HEK293 (cell line): ENCODE measurements around the gene ELOVL7.

ENCODE experiments used
- CTCF ChIA-PET: fragments of 350-600 bp; formaldehyde crosslinking; extraction: SDS; loops from one replicate; lab custom pipeline; 2021; ENCODE audit warnings: antibody characterized with exemption; lab: Yijun Ruan, JAX
- POLR2A ChIA-PET: fragments of 300-600 bp; formaldehyde crosslinking; extraction: SDS; loops from one replicate; lab custom pipeline; 2020; ENCODE audit warnings: antibody characterized with exemption, inconsistent platforms; lab: Yijun Ruan, JAX
- H3K27ac ChIP-seq: fragments of 200-500 bp; sonication (Bioruptor generic); 2 replicates; pipeline ENCODE4 v1.5.1; 2014; ENCODE audit warnings: low read depth, low read length, control low read depth, inconsistent platforms; ENCODE audit errors: extremely low read depth
- H3K36me3 ChIP-seq, 2 experiments: fragments of 200-500 bp in 1 of 2; sonication (Bioruptor generic) in 1 of 2; 1 replicate in 1 of 2; 2 replicates in 1 of 2; pipeline ENCODE4 v1.5.1; 2014 to 2017; ENCODE audit warnings: inconsistent platforms in 2 of 2, low read length in 2 of 2; ENCODE audit not compliant: control insufficient read depth in 2 of 2, insufficient read depth in 1 of 2
- H3K4me1 ChIP-seq: fragments of 200-500 bp; sonication (Bioruptor generic); 2 replicates; pipeline ENCODE4 v1.5.1; 2014; ENCODE audit warnings: mild to moderate bottlenecking, low read length, inconsistent platforms; ENCODE audit not compliant: control insufficient read depth, insufficient read depth
- H3K4me3 ChIP-seq: 2 replicates; pipeline ENCODE4 v1.5.1; 2011; ENCODE audit warnings: low read depth, mild to moderate bottlenecking, control low read depth, low read length, moderate library complexity
- H3K9me3 ChIP-seq: fragments of 200-500 bp; sonication (Bioruptor generic); 2 replicates; pipeline ENCODE4 v1.5.1; 2014; ENCODE audit warnings: low read depth, low read length, inconsistent platforms; ENCODE audit not compliant: control insufficient read depth, insufficient read depth
- GLIS2 ChIP-seq: fragments of 450-650 bp; formaldehyde crosslinking; IDR thresholded peaks from 2 replicates; pipeline ENCODE4 v1.5.1; 2016; ENCODE audit warnings: missing biosample characterization, missing genetic modification characterization
- HOXD13 ChIP-seq: sonication (generic); formaldehyde crosslinking; IDR thresholded peaks from 2 replicates; pipeline ENCODE4 v1.8.0; 2022; ENCODE audit warnings: missing genetic modification reagents, borderline replicate concordance
- KLF10 ChIP-seq: fragments of 450-650 bp; IDR thresholded peaks from 2 replicates; pipeline ENCODE4 v1.5.1; 2018; ENCODE audit warnings: missing biosample characterization, mild to moderate bottlenecking, missing genetic modification characterization
- KLF7 ChIP-seq: fragments of 450-650 bp; formaldehyde crosslinking; IDR thresholded peaks from 2 replicates; pipeline ENCODE4 v1.5.1; 2016; ENCODE audit warnings: missing biosample characterization, missing genetic modification characterization, borderline replicate concordance
- ZBTB20 ChIP-seq: fragments of 450-650 bp; formaldehyde crosslinking; IDR thresholded peaks from 2 replicates; pipeline ENCODE4 v1.5.1; 2016; ENCODE audit warnings: missing biosample characterization, missing genetic modification characterization
- ZBTB21 ChIP-seq: fragments of 450-650 bp; formaldehyde crosslinking; IDR thresholded peaks from 2 replicates; pipeline ENCODE4 v1.5.1; 2017; ENCODE audit warnings: missing biosample characterization, missing genetic modification characterization
- ZFP69B ChIP-seq: fragments of 450-650 bp; formaldehyde crosslinking; IDR thresholded peaks from 2 replicates; pipeline ENCODE4 v1.5.1; 2016; ENCODE audit warnings: missing biosample characterization, missing genetic modification characterization
- ZNF174 ChIP-seq: fragments of 450-650 bp; formaldehyde crosslinking; IDR thresholded peaks from 2 replicates; pipeline ENCODE4 v1.5.0; 2017; ENCODE audit warnings: missing biosample characterization, mild to moderate bottlenecking, missing genetic modification characterization
- ZNF175 ChIP-seq: fragments of 450-650 bp; formaldehyde crosslinking; IDR thresholded peaks from 2 replicates; pipeline ENCODE4 v1.5.1; 2016; ENCODE audit warnings: missing biosample characterization, missing genetic modification characterization
- ZNF221 ChIP-seq: fragments of 450-650 bp; formaldehyde crosslinking; IDR thresholded peaks from 2 replicates; pipeline ENCODE4 v1.5.1; 2017; ENCODE audit warnings: missing biosample characterization, missing genetic modification characterization, borderline replicate concordance
- ZNF362 ChIP-seq: fragments of 450-650 bp; formaldehyde crosslinking; IDR thresholded peaks from 2 replicates; pipeline ENCODE4 v1.5.1; 2016; ENCODE audit warnings: missing biosample characterization, missing genetic modification characterization
- ZNF48 ChIP-seq: fragments of 450-650 bp; formaldehyde crosslinking; IDR thresholded peaks from 2 replicates; pipeline ENCODE4 v1.5.1; 2016; ENCODE audit warnings: missing biosample characterization, missing genetic modification characterization
- ZNF76 ChIP-seq: fragments of 450-650 bp; formaldehyde crosslinking; IDR thresholded peaks from 2 replicates; pipeline ENCODE4; 2016; ENCODE audit warnings: low read depth, missing biosample characterization, missing genetic modification characterization, borderline replicate concordance
- ZNF792 ChIP-seq: fragments of 450-650 bp; formaldehyde crosslinking; IDR thresholded peaks from 2 replicates; pipeline ENCODE4 v1.5.1; 2016; ENCODE audit warnings: missing biosample characterization, missing genetic modification characterization
- ZNF843 ChIP-seq: fragments of 450-650 bp; formaldehyde crosslinking; IDR thresholded peaks from 2 replicates; pipeline ENCODE4 v1.5.1; 2016; ENCODE audit warnings: missing biosample characterization, missing genetic modification characterization
- ZSCAN18 ChIP-seq: fragments of 450-650 bp; formaldehyde crosslinking; IDR thresholded peaks from 2 replicates; pipeline ENCODE4 v1.5.1; 2016; ENCODE audit warnings: missing biosample characterization, missing genetic modification characterization
- ZXDB ChIP-seq: fragments of 450-650 bp; formaldehyde crosslinking; IDR thresholded peaks from 2 replicates; pipeline ENCODE4 v1.5.1; 2016; ENCODE audit warnings: missing biosample characterization, missing genetic modification characterization
- TF ChIP-seq, protein P1 (sequence below): fragments of 450-650 bp; formaldehyde crosslinking; IDR thresholded peaks from 2 replicates; pipeline ENCODE4 v1.5.1; 2016; ENCODE audit warnings: missing biosample characterization, missing genetic modification characterization
- TF ChIP-seq, protein P2 (sequence below): fragments of 450-650 bp; formaldehyde crosslinking; IDR thresholded peaks from 2 replicates; pipeline ENCODE4 v1.5.1; 2016; ENCODE audit warnings: missing biosample characterization, missing genetic modification characterization

Gene ELOVL7

DNA sequence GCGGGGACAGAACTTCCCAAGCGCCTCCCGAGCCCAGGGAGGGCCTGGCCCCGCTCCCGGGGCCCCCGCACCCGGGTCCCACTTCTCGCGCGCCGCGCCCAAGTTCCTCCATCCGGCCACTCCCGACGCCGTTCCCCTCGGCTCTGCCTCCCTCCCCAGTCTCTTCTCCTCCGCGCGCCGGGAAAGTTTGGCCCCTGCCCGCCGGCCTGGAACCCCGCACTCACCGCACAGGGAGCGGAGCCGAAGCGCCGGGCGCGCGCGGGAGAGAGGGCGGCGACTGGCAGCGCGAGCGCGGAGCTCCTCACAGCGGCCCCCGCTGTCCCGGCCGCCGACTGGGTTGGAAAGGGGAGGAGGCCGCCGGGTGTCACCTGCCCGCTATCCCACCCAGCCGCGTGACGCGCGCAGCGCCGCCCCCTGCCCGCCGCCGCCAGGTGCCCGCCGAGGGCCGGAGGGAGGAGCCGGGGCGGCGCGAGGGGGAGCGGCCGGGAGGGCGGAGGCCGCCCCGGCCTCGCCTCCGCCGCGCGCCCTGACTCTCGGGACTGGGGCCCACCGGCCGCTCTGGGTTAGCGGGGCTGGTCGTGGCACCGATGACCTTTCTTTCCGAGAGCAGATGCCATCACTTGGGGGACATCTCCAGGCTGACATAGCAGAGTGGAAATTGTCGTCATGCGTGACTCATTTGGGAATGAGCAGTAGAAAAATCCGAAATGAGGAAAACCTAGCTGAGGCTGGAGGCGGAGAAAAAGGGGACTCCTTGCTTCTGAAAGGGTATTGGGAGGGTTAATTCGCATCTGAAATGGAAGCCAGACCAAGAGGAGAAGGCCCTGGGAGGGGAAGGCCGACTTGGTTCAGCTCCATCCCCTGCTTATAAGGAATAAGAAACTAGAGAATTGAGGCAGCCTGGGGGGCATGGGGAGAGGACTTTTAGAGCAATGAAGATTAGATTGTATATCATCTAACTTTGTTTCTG, at the start of gene ELOVL7 (continued):
- TF ChIP-seq, protein P1, sequence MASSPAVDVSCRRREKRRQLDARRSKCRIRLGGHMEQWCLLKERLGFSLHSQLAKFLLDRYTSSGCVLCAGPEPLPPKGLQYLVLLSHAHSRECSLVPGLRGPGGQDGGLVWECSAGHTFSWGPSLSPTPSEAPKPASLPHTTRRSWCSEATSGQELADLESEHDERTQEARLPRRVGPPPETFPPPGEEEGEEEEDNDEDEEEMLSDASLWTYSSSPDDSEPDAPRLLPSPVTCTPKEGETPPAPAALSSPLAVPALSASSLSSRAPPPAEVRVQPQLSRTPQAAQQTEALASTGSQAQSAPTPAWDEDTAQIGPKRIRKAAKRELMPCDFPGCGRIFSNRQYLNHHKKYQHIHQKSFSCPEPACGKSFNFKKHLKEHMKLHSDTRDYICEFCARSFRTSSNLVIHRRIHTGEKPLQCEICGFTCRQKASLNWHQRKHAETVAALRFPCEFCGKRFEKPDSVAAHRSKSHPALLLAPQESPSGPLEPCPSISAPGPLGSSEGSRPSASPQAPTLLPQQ (tag by site-specific recombination): peak; percentile 99
- TF ChIP-seq ZNF76 (tag by site-specific recombination): no peak
- TF ChIP-seq KLF7 (tag by site-specific recombination): 0 out of 2 replicates have a peak, but pooled peaks have one; percentile 16
- peak; percentile 65 for TF ChIP-seq GLIS2 (tag by site-specific recombination)
- TF ChIP-seq KLF10: 0 out of 2 replicates have a peak, but pooled peaks have one; percentile 24
- no peak for TF ChIP-seq ZNF843 (tag by site-specific recombination)
- no peak for TF ChIP-seq ZNF221 (tag by site-specific recombination)
- TF ChIP-seq ZNF175 (tag by site-specific recombination): no peak
- peak; percentile 99 for TF ChIP-seq ZFP69B (tag by site-specific recombination)
- TF ChIP-seq HOXD13 (CRISPR knock-in tag): no peak
- no peak for TF ChIP-seq ZSCAN18 (tag by site-specific recombination)
- peak; percentile 95 for TF ChIP-seq ZXDB (tag by site-specific recombination)
- no peak for TF ChIP-seq ZNF362
- peak; percentile 99 for TF ChIP-seq ZBTB20 (tag by site-specific recombination)
- TF ChIP-seq, protein P2, sequence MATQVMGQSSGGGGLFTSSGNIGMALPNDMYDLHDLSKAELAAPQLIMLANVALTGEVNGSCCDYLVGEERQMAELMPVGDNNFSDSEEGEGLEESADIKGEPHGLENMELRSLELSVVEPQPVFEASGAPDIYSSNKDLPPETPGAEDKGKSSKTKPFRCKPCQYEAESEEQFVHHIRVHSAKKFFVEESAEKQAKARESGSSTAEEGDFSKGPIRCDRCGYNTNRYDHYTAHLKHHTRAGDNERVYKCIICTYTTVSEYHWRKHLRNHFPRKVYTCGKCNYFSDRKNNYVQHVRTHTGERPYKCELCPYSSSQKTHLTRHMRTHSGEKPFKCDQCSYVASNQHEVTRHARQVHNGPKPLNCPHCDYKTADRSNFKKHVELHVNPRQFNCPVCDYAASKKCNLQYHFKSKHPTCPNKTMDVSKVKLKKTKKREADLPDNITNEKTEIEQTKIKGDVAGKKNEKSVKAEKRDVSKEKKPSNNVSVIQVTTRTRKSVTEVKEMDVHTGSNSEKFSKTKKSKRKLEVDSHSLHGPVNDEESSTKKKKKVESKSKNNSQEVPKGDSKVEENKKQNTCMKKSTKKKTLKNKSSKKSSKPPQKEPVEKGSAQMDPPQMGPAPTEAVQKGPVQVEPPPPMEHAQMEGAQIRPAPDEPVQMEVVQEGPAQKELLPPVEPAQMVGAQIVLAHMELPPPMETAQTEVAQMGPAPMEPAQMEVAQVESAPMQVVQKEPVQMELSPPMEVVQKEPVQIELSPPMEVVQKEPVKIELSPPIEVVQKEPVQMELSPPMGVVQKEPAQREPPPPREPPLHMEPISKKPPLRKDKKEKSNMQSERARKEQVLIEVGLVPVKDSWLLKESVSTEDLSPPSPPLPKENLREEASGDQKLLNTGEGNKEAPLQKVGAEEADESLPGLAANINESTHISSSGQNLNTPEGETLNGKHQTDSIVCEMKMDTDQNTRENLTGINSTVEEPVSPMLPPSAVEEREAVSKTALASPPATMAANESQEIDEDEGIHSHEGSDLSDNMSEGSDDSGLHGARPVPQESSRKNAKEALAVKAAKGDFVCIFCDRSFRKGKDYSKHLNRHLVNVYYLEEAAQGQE: no peak
- TF ChIP-seq ZBTB21: peak; percentile 95

- Histone ChIP-seq H3K4me1 (no peaks in the 10 kb centered on the region), H3K36me3 (peaks cover 8 to 38% of the 10 kb centered on the region in 2 experiments), H3K4me3 (no peak overlapping the region), H3K9me3 (no peaks in the 10 kb centered on the region), H3K27ac (no peak overlapping the region)
- CTCF ChIA-PET: no interaction called here
- TF ChIP-seq ZNF174 (tag by site-specific recombination) (no peak), ZNF792 (tag by site-specific recombination) (no peak), ZNF48 (tag by site-specific recombination) (no peak)
- POLR2A ChIA-PET: no interaction called here
These were observed 49.5 kb upstream of the ELOVL7 start for GRCh38 chr5:60893521-60893920.
